HepG2 (cell line): ENCODE data around the gene SYS1. TPM values are rescaled to one million over a fixed set of nuclear protein-coding genes. Genes with fewer than 3 reads are reported as not detected.

Source experiments
- ARID3A ChIP-seq: IDR thresholded peaks from 2 replicates; pipeline ENCODE4 v1.6.1; 2012; ENCODE audit warnings: low read depth, low read length, improper control_type of control experiment
- FIP1L1 ChIP-seq: fragments of 200-400 bp; formaldehyde crosslinking; IDR thresholded peaks from 2 replicates; pipeline ENCODE4 v1.6.1; 2018; ENCODE audit warnings: low read depth, mild to moderate bottlenecking, low read length, moderate library complexity, borderline replicate concordance; ENCODE audit not compliant: insufficient read depth
- FOSL1 ChIP-seq: sonication (generic); formaldehyde crosslinking; IDR thresholded peaks from 2 replicates; pipeline ENCODE4 v1.9.0; 2021; ENCODE audit warnings: missing genetic modification reagents, borderline replicate concordance
- KAT7 ChIP-seq: IDR thresholded peaks from 2 replicates; pipeline ENCODE4 v1.6.1; 2018; ENCODE audit warnings: borderline replicate concordance, missing compliant biosample characterization
- RBAK ChIP-seq: sonication (generic); formaldehyde crosslinking; IDR thresholded peaks from 2 replicates; pipeline ENCODE4 v1.5.1; 2020; ENCODE audit warnings: mild to moderate bottlenecking, missing genetic modification reagents
- RFXANK ChIP-seq: IDR thresholded peaks from 2 replicates; pipeline ENCODE4 v1.6.1; 2016
- ZBTB21 ChIP-seq: sonication (generic); formaldehyde crosslinking; IDR thresholded peaks from 2 replicates; pipeline ENCODE4 v1.4.0; 2020; ENCODE audit warnings: missing genetic modification reagents
- ZGPAT ChIP-seq: IDR thresholded peaks from 2 replicates; pipeline ENCODE4 v1.6.1; 2016; ENCODE audit warnings: mild to moderate bottlenecking
- ZKSCAN1 ChIP-seq: fragments of 150-350 bp; IDR thresholded peaks from 2 replicates; pipeline ENCODE4 v1.6.1; 2014; ENCODE audit warnings: low read length
- ZNF160 ChIP-seq: sonication (generic); formaldehyde crosslinking; IDR thresholded peaks from 2 replicates; pipeline ENCODE4 v1.8.0; 2022; ENCODE audit warnings: mild to moderate bottlenecking, inconsistent platforms, missing genetic modification reagents
- ZNF292 ChIP-seq: sonication (generic); formaldehyde crosslinking; IDR thresholded peaks from 2 replicates; pipeline ENCODE4 v1.8.1; 2022; ENCODE audit warnings: mild to moderate bottlenecking, low read depth, missing genetic modification reagents, borderline replicate concordance
- ZNF407 ChIP-seq: sonication (generic); formaldehyde crosslinking; IDR thresholded peaks from one replicate; pipeline ENCODE4 v1.5.1; 2020; ENCODE audit warnings: mild to moderate bottlenecking, missing genetic modification reagents; ENCODE audit errors: not compliant biosample characterization
- ZNF781 ChIP-seq: sonication (generic); formaldehyde crosslinking; IDR thresholded peaks from 2 replicates; pipeline ENCODE4 v1.5.1; 2020; ENCODE audit warnings: borderline replicate concordance, mild to moderate bottlenecking, missing genetic modification reagents; ENCODE audit errors: not compliant biosample characterization
- ZNF800 ChIP-seq: sonication (generic); formaldehyde crosslinking; IDR thresholded peaks from 2 replicates; pipeline ENCODE4 v1.4.0; 2020; ENCODE audit warnings: missing genetic modification reagents
- ZSCAN29 ChIP-seq: sonication (generic); formaldehyde crosslinking; conservative IDR thresholded peaks from 2 replicates; pipeline ENCODE4 v1.4.0; 2020; ENCODE audit warnings: mild to moderate bottlenecking, missing genetic modification reagents
- polyA plus RNA-seq, 8 experiments: library from polyadenylated mRNA; depleted of rRNA in 3 of 8; stranded (reverse) in 7 of 8; unstranded in 1 of 8; fragments of >200 nt; fragmentation: Illumina TruSeq in 4 of 8; extraction: Trizol in 4 of 8; gene quantifications; 2 replicates each; pipeline versions ENCODE4 v1.2.1 to v1.2.3, GENCODE V29; 2011 to 2016; ENCODE audit warnings: low read depth in 4 of 8, missing spikeins in 1 of 8, mixed read lengths in 1 of 8; ENCODE audit not compliant: insufficient read depth in 1 of 8
- total RNA-seq, 5 experiments: library from RNA; depleted of rRNA; stranded (reverse); fragments of >200 nt; fragmentation: Illumina TruSeq; extraction: Trizol; gene quantifications; 2 replicates each; pipeline ENCODE4 v1.2.3, GENCODE V29; 2016; ENCODE audit warnings: low read depth in 1 of 5

SYS1 gene
- total and polyA plus RNA-seq, 2 of the 13 experiments (the other 11 are each of a cell fraction or from before 2014, with no cell fraction given): 38.3 to 65.6 TPM

- TF ChIP-seq FIP1L1: no peak
- no peak for TF ChIP-seq ZSCAN29 (CRISPR knock-in tag)
- no peak for TF ChIP-seq RBAK
- TF ChIP-seq ZBTB21 (CRISPR knock-in tag): no peak
- no peak for TF ChIP-seq RFXANK (CRISPR knock-in tag)
- no peak for TF ChIP-seq ZKSCAN1
- peak; percentile 96 for TF ChIP-seq ZNF800 (CRISPR knock-in tag)
- TF ChIP-seq ZNF160 (CRISPR knock-in tag): no peak
- TF ChIP-seq ZNF292: no peak
- TF ChIP-seq ZNF407 (CRISPR knock-in tag): no peak
- no peak for TF ChIP-seq ZNF781 (CRISPR knock-in tag)
- TF ChIP-seq KAT7: peak; percentile 72; the same call in 1 of the 2 replicates
- peak; percentile 85; the same call in 1 of the 2 replicates for TF ChIP-seq ZGPAT (CRISPR knock-in tag)
- no peak for TF ChIP-seq FOSL1
- no peak for TF ChIP-seq ARID3A
Observed at GRCh38 chr20:45406260-45407066, 43.5 kb downstream of the SYS1 start (continued).
